GM21423 (cell line): ENCODE measurements around the gene COL19A1.

Source experiments
- ATAC-seq: cut with Tn5 transposase; IDR thresholded peaks from one replicate; pipeline ENCODE4 v1.9.1; 2021; ENCODE audit warnings: mild to moderate bottlenecking, moderate library complexity; ENCODE audit not compliant: unreplicated experiment

The COL19A1 gene

GRCh38 chr6:70163795-70164194 lies 297.4 kb downstream of the COL19A1 start:
- no peak for ATAC-seq

- no peak for ATAC-seq
Observed at GRCh38 chr6:70164556-70164955, 298.2 kb downstream of the COL19A1 start.

- peak; percentile 86 for ATAC-seq
Observed at GRCh38 chr6:70166088-70166958, 300.0 kb downstream of the COL19A1 start.

DNA sequence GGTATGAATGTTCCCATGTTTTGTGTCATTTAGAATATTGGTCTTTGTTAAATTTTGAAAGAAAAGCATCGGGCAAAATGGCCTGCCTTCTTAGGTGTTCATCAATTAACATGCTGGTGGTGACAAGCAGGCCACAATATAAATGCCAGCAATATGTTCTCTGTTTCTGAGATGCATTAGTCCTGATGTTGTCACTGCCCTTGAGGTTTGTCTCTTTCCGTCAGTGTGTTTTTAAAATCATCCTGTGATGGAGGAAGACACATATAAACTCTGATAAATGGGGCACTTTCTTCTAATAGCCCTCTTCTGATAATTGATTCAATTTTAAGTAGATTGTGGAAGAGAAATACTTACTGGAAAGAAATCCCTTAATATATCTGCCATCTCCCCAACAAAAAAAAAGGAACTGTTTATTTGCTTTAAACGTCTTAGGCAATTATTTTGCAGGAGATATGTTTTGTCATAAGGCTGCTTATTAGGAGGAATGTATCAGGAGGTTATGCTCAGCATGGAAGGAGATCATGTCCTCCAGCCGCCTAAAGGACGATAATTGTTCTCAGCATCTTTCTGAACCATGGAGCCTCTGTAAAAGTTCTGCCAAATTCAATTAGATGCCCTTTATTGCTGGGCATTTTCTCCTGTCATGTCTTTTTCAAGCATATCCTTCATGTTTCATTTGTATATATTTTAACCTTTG lies 302.5 kb downstream of the COL19A1 start:
- no peak for ATAC-seq

DNA sequence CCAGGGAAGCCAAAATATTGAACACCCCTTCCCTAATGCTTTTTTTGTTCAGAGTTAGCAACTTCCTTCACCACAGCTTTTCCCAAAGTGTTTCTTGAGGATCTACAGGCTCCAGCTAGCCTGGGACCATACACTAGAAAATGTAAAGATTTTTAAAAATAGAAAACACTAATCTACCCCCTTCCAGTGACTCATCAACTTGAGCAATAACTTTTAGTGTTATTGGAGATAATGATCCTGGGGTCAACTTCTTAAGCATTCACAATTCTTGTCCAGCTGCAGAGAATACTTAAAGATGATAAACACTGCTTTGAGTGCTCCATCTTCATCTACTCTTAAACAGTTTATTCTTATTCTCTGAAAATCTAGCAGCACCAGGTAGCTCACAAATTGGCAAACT lies 304.9 kb downstream of the COL19A1 start:
- ATAC-seq, result no peak

GRCh38 chr6:70172252-70172651 lies 305.9 kb downstream of the COL19A1 start:
- ATAC-seq, result no peak

GRCh38 chr6:70175770-70176169 lies 309.4 kb downstream of the COL19A1 start:
- ATAC-seq, result no peak

GRCh38 chr6:70176842-70177550 lies 310.6 kb downstream of the COL19A1 start:
- ATAC-seq, result no peak

GRCh38 chr6:70180183-70180900 lies 314.0 kb downstream of the COL19A1 start:
- no peak for ATAC-seq

- ATAC-seq, result peak; percentile 45
Observed at GRCh38 chr6:70180901-70181599, 314.7 kb downstream of the COL19A1 start.

- no peak for ATAC-seq
Observed at GRCh38 chr6:70183538-70183937, 317.2 kb downstream of the COL19A1 start.

DNA sequence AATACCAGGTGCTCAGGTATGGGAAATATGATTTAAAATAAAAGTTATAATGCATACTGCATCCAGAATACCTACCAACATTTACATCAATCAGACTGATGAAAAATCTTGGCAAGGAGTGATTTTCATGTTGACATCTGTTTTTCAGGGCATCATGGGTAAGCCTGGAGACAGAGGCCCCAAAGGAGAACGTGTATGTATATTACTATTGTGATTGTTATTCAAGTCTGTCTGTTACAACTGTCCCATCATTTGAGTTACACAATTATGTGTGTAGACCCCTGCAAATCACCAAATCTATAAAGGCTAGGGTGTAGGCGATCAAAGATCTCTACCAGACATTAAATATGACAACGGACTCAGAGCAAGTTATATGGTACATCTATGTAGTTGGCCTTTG lies 318.4 kb downstream of the COL19A1 start:
- ATAC-seq, result no peak

DNA sequence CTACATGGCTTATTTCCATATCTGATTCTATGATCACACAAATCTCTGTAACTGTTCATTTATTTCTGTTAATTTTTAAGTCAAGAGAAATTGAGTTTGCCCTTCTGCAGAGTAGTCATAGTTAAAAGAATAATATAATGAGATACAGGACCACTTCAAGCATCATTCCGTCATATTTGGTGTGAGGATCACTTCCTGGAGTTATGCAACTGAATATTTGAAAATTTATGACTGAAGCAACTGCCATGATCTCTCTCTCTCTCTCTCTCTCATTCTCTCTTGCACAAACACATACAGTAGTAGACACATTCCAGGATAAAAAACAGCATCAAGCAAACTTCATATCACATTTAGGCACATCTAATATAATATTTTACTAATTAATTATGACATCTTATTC lies 320.1 kb downstream of the COL19A1 start:
- no peak for ATAC-seq

DNA sequence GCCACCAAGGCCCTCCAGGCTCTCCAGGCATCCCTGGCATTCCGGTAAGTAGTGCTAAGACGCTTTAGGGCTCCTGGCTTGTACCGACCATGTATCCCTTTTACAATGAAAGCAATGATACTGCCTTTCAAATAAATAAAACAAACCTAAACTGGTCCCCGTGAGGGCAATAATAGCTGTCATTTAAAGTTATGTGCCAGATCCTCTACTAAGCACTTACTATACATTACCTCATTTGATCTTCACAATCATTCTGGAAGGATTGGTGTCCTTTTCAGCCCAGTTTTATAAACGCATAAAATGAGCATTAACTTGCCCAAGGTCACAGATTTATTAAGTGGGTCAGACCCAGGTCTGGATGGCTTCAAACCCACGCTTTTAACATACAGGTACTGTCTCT lies 321.8 kb downstream of the COL19A1 start:
- no peak for ATAC-seq

DNA sequence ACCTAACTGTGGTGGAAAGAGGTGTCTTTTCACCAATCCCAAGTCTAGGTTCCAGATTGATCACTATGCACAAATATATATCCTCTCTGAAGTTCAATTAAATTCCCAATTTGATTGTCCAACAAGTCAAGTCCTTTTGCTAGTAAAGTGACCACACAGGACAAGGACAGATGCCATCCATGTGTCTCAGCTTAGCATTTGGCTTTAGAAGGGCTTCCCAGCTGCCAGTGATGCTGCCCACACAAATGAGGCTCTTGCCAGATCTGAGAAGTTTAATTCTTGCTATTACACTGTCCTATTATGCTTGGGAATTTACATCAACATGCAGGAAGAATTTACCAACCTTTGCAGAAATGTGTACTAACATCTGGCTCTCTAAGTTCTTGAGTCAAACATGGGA lies 328.1 kb downstream of the COL19A1 start:
- no peak for ATAC-seq

- no peak for ATAC-seq
Observed at GRCh38 chr6:70196531-70196930, 330.2 kb downstream of the COL19A1 start.

GRCh38 chr6:70198785-70199184 lies 332.4 kb downstream of the COL19A1 start:
- ATAC-seq, result no peak

DNA sequence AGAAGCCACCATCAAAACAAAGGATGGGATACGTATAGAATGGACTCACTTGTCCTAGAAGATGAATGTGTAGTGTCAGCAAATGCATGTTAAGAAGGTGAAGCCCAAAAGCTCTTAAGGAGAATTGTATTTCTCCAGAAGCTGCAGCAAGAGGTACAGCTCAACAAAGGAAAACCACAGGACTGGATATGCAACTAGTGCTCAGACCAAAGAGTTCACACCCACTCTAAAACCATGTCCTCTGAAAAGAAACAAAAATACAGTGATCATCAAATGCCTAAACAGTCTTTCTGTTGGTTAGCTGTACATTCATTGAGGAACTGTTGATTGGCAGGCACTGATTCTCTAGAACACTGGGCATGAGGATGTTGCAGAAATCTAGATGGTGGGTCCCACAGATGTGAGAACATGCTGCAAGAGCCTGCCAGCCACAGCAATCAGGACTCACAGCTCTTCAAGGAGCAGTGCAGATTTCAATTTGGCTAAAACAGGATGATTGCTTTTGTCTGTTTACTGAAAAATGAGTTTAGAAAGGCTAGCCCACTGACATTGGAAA lies 342.0 kb downstream of the COL19A1 start:
- no peak for ATAC-seq

DNA sequence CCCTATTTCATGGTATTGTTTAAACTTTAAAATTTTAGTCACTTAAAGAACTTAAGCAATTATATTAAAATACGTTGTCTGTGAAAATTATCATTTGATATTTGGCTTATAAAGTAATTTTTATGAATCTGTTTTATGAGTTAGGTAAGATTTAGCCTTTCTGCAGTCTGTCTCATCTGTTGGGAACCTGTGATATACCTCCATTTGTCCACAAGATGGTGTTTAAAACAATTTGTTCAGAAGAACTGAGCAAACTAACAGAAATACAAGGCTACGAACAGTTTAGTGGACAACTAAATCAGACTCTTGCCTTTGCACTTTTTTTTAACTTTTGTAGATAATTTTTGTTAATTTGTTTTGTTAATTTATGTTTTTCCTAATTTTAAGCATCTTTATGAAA lies 344.1 kb downstream of the COL19A1 start:
- no peak for ATAC-seq

DNA sequence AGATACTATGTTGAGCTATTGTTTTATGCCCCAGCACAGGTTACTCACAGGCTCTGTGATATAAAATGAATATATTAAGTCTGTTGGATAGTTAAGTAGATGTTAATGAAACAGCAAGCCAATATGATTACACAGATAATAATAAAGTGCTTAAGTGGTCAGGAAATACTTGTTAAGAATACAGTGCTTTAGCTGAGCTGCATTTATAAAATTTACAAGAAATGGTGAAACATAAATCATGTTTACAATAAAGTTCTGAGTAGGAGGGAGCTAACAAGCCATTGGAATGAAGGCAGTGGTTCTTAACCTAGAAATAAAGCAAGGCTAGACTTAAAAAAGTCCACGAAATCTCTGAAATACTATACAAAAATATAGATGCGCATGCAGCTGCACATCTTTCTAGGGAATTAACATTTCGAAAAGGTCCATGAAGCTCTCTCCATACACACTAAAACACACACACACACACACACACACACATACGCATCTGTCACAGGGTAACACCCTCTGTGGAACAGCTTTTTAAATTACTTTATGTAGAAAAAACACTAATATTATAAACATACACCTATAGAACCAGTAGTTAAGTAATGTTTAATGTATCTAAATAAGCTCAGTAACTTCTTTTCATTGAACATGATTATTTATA lies 349.2 kb downstream of the COL19A1 start:
- ATAC-seq, result no peak
